B cell (primary cell): ENCODE data around the gene PDE6A. TPM values are rescaled to one million over a fixed set of nuclear protein-coding genes. Genes with fewer than 3 reads are reported as not detected.

ENCODE experiments used
- ATAC-seq: fragments of 200-7000 bp; cut with Tn5 transposase; one replicate; pipeline ENCODE4 v1.10.0; 2021; ENCODE audit warnings: low read depth, mild to moderate bottlenecking, moderate number of reproducible peaks, moderate library complexity
- CTCF ChIA-PET: fragments of 350-600 bp; sonication (Branson Sonifier 250); formaldehyde crosslinking; loops from one replicate; lab custom pipeline; 2021; ENCODE audit warnings: antibody characterized with exemption, inconsistent platforms; lab: Charles Lee
- POLR2A ChIA-PET: fragments of 350-600 bp; sonication (Branson Sonifier 250); formaldehyde crosslinking; loops from one replicate; lab custom pipeline; 2021; ENCODE audit warnings: antibody characterized with exemption; lab: Charles Lee
- DNase-seq: peaks from one replicate; pipeline ENCODE4 v3.0.0; 2013
- H2AFZ ChIP-seq: 2 replicates; pipeline ENCODE4 v1.6.1; 2012; ENCODE audit warnings: mild to moderate bottlenecking, low read depth, low read length; ENCODE audit not compliant: insufficient read depth, poor library complexity, severe bottlenecking
- H3K27ac ChIP-seq, 2 donors: 1 replicate in 1 of 2; 2 replicates in 1 of 2; pipeline ENCODE4 v1.5.1; 2012 to 2013; ENCODE audit warnings: low read length in 2 of 2, mild to moderate bottlenecking in 2 of 2, moderate library complexity in 1 of 2
- H3K27me3 ChIP-seq, 4 experiments: fragments of 200-600 bp in 1 of 4; sonication (generic) in 1 of 4; replicated peaks in 1 of 4; 1 replicate in 2 of 4; 2 replicates in 2 of 4; pipeline versions ENCODE4 v1.6.1 to v1.7.0; 2013 to 2016; ENCODE audit warnings: low read length in 3 of 4, mild to moderate bottlenecking in 2 of 4, mixed read lengths in 1 of 4, moderate library complexity in 1 of 4; ENCODE audit not compliant: insufficient read depth in 4 of 4, control insufficient read depth in 3 of 4; ENCODE audit errors: control extremely low read depth in 1 of 4
- H3K36me3 ChIP-seq, 2 experiments: replicated peaks in 1 of 2; 1 replicate in 1 of 2; 2 replicates in 1 of 2; pipeline versions ENCODE4 v1.6.1 to v1.7.1; 2013; ENCODE audit warnings: low read length in 1 of 2; ENCODE audit not compliant: insufficient read depth in 2 of 2, control insufficient read depth in 1 of 2; ENCODE audit errors: control extremely low read depth in 1 of 2, extremely low read depth in 1 of 2
- H3K4me1 ChIP-seq, 2 donors: fragments of 200-600 bp in 1 of 2; sonication (generic) in 1 of 2; 1 replicate in 1 of 2; 2 replicates in 1 of 2; pipeline versions ENCODE4 v1.5.1 to v1.6.1; 2013 to 2017; ENCODE audit warnings: low read length in 2 of 2; ENCODE audit not compliant: control insufficient read depth in 2 of 2, insufficient read depth in 2 of 2
- H3K4me2 ChIP-seq: replicated peaks from 2 replicates; pipeline ENCODE3; 2012; ENCODE audit warnings: mild to moderate bottlenecking, low read depth, low read length; ENCODE audit not compliant: poor library complexity, severe bottlenecking
- H3K4me3 ChIP-seq, 5 experiments: fragments of 200-600 bp in 1 of 5; sonication (generic) in 1 of 5; 1 replicate in 3 of 5; 2 replicates in 2 of 5; pipeline versions ENCODE4 v1.5.1 to v1.7.0; 2011 to 2016; ENCODE audit warnings: low read length in 4 of 5, mild to moderate bottlenecking in 4 of 5, low read depth in 2 of 5, control low read depth in 1 of 5, moderate library complexity in 1 of 5; ENCODE audit not compliant: insufficient read depth in 1 of 5; ENCODE audit errors: control extremely low read depth in 1 of 5, extremely low read depth in 1 of 5
- H3K79me2 ChIP-seq: fragments of 200-600 bp; sonication (generic); one replicate; pipeline ENCODE4 v1.6.0; 2016; ENCODE audit warnings: low read length; ENCODE audit not compliant: control insufficient read depth, insufficient read depth
- H3K9ac ChIP-seq: fragments of 200-600 bp; sonication (generic); 2 replicates; pipeline ENCODE4 v1.6.1; 2017; ENCODE audit warnings: mild to moderate bottlenecking, low read length, moderate library complexity
- H3K9me3 ChIP-seq, 3 donors: one replicate each; pipeline versions ENCODE4 v1.6.1 to v1.7.1; 2013; ENCODE audit warnings: low read length in 2 of 3; ENCODE audit not compliant: control insufficient read depth in 2 of 3, insufficient read depth in 1 of 3; ENCODE audit errors: control extremely low read depth in 1 of 3
- H4K20me1 ChIP-seq: 2 replicates; pipeline ENCODE4 v1.6.0; 2012; ENCODE audit warnings: mild to moderate bottlenecking, low read length; ENCODE audit not compliant: insufficient read depth, control insufficient read depth, poor library complexity, severe bottlenecking
- H3K27ac Mint-ChIP-seq: one replicate; pipeline ENCODE4 v1.8.0; 2021; ENCODE audit warnings: mixed read lengths
- H3K27me3 Mint-ChIP-seq: one replicate; pipeline ENCODE4 v1.8.0; 2021; ENCODE audit warnings: mixed read lengths
- H3K4me1 Mint-ChIP-seq: one replicate; pipeline ENCODE4 v1.8.0; 2021; ENCODE audit warnings: mixed read lengths
- H3K4me3 Mint-ChIP-seq: one replicate; pipeline ENCODE4 v1.8.0; 2021; ENCODE audit warnings: mixed read lengths
- H3K9me3 Mint-ChIP-seq: one replicate; pipeline ENCODE4 v1.8.0; 2022; ENCODE audit warnings: mixed read lengths; ENCODE audit not compliant: insufficient read depth
- CTCF ChIP-seq: fragments of 200-600 bp; IDR thresholded peaks from one replicate; pipeline ENCODE4 v1.8.0; 2022; ENCODE audit warnings: antibody characterized with exemption, mild to moderate bottlenecking
- EZH2 ChIP-seq: IDR thresholded peaks from 2 replicates; pipeline ENCODE4 v1.6.1; 2012; ENCODE audit warnings: borderline replicate concordance, low read depth, mild to moderate bottlenecking, moderate library complexity, low read length; ENCODE audit not compliant: insufficient read depth, poor library complexity, severe bottlenecking
- WGBS: methylation state at CpG from one replicate; pipeline ENCODE4 v1.1.5; 2013; ENCODE audit warnings: missing lambda C conversion rate; ENCODE audit not compliant: insufficient coverage; 5-methylcytosine and 5-hydroxymethylcytosine counted together
- intact Hi-C: fragments of 100-400 bp; cut with micrococcal nuclease; formaldehyde crosslinking; loops from one replicate; pipeline ENCODE4 v1.10.0; 2022
- polyA plus RNA-seq: library from polyadenylated mRNA; depleted of rRNA; stranded (reverse); fragments of >200 nt; gene quantifications from 2 replicates; pipeline ENCODE4 v1.2.3, GENCODE V29; 2012
- total RNA-seq, 2 donors: library from RNA; stranded (reverse); fragments of 120-200 nt in 1 of 2; gene quantifications; 1 replicate in 1 of 2; 2 replicates in 1 of 2; pipeline versions ENCODE4 v1.2.3 to v1.2.4, GENCODE V29; 2013 to 2022

PDE6A gene
- total and polyA plus RNA-seq, 2 donors (not counting 1 experiment from before 2014, with no cell fraction given) = not detected

- H3K27ac Mint-ChIP-seq = no peak overlapping the region
- Histone ChIP-seq H4K20me1 (no peaks in the 10 kb centered on the region), H3K4me3 (no peak overlapping the region), H3K4me1 (no peaks in the 10 kb centered on the region), H2AFZ (no peak overlapping the region), H3K4me2 (no peak overlapping the region), H3K27me3 (peaks cover 0 to 5% (median 0%) of the 10 kb centered on the region in 4 experiments), H3K79me2 (no peaks in the 10 kb centered on the region), H3K36me3 (no peaks in the 10 kb centered on the region), H3K9ac (no peak overlapping the region), H3K27ac (no peak overlapping the region), H3K9me3 (no peaks in the 10 kb centered on the region)
- intact Hi-C loops = no loop called here
- no peaks in the 10 kb centered on the region for H3K4me1 Mint-ChIP-seq
- H3K9me3 Mint-ChIP-seq = no peaks in the 10 kb centered on the region
- TF ChIP-seq CTCF = no peak
- TF ChIP-seq EZH2 = no peak
- ATAC-seq (no peak), DNase-seq (no peak)
- H3K4me3 Mint-ChIP-seq = no peak overlapping the region
- ChIA-PET POLR2A (no interaction called here), CTCF (interaction anchor here (2.7 kb wide), 1 partner anchor 55 kb away, joined by 6 read pairs; no protein-coding TSS in a partner anchor)
- peaks cover 26% of the 10 kb centered on the region for H3K27me3 Mint-ChIP-seq
- WGBS = no CpG with 5 or more reads among the region's 8 CpGs
These were observed 9.1 kb downstream of the PDE6A start for GRCh38 chr5:149935431-149935901.

DNA sequence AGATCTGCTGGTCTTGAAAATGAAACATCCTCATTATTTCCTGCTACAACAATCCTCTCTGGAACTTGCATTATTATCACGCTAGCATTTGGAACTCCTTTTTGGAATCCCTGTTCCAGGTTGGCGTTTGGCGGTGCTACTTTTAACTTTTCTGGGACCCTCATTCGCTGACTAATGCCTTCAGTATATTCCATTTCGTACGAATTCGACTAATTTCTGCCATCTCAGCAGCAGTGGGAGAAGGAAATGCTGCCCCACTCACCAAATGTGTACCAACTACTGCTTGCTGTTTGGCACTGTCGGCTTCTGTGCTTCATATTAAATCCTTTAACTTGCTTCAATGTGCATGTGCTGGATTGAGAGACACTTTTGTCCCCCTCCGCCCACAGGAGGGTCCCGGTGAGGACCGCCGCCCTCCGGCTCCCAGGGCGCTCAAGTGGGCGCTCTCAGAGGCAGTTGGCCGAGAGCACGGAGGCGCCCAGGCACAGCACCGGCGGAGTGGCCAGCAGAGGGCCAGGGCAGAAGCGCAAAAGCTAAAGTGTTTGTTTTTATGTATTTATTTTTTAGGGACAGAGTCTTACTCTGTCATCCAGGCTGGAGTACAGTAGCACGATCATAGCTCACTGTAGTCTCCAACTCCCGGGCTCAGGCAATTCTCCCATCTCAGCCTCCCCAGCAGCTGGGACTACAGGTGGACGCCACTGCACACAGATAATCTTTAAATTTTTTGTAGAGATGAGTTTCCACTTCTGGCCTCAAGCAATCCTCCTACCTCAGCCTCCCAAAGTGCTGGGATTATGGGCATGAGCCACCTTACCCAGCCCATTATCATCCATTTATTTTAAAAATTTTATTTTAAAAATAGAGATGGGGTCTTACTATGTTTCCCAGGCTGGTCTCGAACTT, 11.9 kb downstream of the PDE6A start:
- CTCF ChIA-PET = no interaction called here
- no peak overlapping the region for H3K27ac Mint-ChIP-seq
- Histone ChIP-seq H3K9ac (no peak overlapping the region), H3K27me3 (peaks cover 0 to 5% (median 0%) of the 10 kb centered on the region in 4 experiments), H3K4me1 (no peaks in the 10 kb centered on the region), H3K4me2 (no peak overlapping the region), H3K79me2 (no peaks in the 10 kb centered on the region), H3K9me3 (no peaks in the 10 kb centered on the region), H4K20me1 (no peaks in the 10 kb centered on the region), H3K36me3 (no peaks in the 10 kb centered on the region), H3K27ac (no peak overlapping the region), H3K4me3 (no peak overlapping the region), H2AFZ (no peak overlapping the region)
- ATAC-seq (no peak), DNase-seq (no peak)
- POLR2A ChIA-PET = no interaction called here
- intact Hi-C loops = no loop called here
- no peak for TF ChIP-seq EZH2
- TF ChIP-seq CTCF = no peak
- no peaks in the 10 kb centered on the region for H3K9me3 Mint-ChIP-seq
- H3K4me3 Mint-ChIP-seq = no peak overlapping the region
- H3K27me3 Mint-ChIP-seq = peaks cover 34% of the 10 kb centered on the region
- no peaks in the 10 kb centered on the region for H3K4me1 Mint-ChIP-seq
- WGBS = 69% methylated on average over 20 of the region's 25 CpGs
